GM21717 (cell line): ENCODE data around the gene LZTR1.
"Not testable (repeated sequence)": the region's sequence is repeated elsewhere in the genome, so short reads cannot be mapped to it uniquely, and the experiment has no call there.

Experiments
- ATAC-seq: cut with Tn5 transposase; IDR thresholded peaks from one replicate; pipeline ENCODE4 v1.9.1; 2021; ENCODE audit warnings: mild to moderate bottlenecking, moderate library complexity; ENCODE audit not compliant: unreplicated experiment

Gene LZTR1

GRCh38 chr22:20981787-20982562, at the start of gene LZTR1:
Gene LZTR1, plus strand, starts transcription at chr22:20982297. Its CDS starts 75 bp downstream, at chr22:20982372.
- peak; percentile 53 for ATAC-seq

- ATAC-seq: no peak
Measured at GRCh38 chr22:20933910-20934309, 48.2 kb upstream of the LZTR1 start.

DNA sequence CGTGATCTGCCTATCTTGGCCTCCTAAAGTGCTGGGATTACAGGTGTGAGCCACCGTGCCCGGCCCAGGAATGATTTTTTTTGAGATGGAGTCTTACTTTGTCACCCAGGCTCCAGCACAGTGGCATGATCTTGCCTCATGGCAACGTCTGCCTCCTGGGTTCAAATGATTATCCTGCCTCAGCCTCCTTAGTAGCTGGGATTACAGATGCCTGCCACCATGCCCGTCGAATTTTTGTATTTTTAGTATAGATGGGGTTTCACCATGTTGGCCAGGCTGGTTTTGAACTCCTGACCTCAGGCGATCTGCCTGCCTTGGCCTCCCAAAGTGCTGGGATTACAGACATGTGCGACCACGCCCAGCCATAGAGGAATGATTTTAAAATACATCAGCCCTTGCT, 47.0 kb upstream of the LZTR1 start:
- ATAC-seq: not testable (repeated sequence)

DNA sequence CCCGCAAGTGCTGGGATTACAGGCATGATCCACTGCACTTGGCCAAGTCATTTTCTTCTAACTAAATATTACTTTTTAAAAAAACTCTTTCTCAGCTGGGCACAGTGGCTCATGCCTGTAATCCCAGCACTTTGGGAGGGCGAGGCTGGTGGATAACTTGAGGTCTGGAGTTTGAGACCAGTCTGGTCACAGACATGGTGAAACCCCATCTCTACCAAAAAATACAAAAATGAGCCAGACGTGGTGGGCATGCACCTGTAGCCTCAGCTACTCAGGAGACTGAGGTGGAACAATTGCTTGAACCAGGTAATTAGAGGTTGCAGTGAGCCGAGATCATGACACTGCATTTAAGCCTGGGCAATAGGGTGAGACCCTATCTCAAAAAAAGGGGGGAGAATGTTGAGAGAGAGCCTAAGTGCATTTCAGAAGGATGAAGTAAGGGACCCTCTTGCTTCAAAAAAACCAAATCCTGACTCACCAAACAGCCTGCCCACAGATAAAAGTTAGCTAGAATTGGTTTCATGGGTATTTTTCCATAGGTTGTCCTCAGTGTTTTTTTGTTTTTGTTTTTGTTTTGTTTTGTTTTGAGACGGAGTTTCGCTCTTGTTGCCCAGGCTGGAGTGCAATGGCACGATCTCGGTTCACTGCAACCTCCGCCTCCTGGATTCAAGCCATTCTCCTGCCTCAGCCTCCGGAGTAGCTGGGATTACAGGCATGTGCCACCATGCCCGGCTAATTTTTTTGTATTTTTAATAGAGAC, 46.1 kb upstream of the LZTR1 start:
- not testable (repeated sequence) for ATAC-seq

DNA sequence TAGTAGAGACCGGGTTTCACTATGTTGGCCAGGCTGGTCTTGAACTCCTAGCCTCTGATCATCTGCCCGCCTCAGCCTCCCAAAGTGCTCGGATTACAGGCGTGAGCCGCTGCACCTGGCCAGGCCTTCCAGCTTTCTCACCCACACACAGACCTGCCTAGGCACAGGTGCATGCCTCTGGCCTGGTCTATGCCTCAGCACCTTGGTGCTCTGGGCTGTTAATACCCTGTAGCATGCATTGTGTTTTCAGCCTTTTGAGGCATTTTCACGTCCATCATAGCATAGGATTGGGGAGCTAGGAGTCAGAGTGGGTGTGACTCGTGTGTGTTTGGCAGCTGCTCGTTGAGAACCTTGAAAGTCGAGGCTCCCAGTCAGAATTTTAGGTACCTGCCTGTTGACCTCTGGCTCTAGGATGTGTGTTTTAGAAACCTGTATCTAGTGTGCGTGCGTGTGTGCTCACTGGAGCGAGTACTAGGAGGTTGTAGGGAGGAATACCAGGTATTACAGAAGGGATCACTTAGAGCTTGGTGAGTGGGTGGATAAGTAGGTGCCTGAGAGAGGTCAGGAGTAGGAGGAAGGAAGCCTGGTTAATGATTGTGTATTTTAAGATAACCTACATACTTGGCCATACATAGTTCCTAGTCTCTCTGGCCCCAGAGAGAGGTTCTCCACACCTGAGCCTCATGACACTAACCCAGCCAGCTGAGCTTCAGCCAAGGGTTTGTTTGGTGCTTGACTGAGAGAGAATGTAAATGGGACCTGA, 44.9 kb upstream of the LZTR1 start:
- no peak for ATAC-seq

GRCh38 chr22:20937794-20938671, 44.1 kb upstream of the LZTR1 start:
- ATAC-seq: no peak

DNA sequence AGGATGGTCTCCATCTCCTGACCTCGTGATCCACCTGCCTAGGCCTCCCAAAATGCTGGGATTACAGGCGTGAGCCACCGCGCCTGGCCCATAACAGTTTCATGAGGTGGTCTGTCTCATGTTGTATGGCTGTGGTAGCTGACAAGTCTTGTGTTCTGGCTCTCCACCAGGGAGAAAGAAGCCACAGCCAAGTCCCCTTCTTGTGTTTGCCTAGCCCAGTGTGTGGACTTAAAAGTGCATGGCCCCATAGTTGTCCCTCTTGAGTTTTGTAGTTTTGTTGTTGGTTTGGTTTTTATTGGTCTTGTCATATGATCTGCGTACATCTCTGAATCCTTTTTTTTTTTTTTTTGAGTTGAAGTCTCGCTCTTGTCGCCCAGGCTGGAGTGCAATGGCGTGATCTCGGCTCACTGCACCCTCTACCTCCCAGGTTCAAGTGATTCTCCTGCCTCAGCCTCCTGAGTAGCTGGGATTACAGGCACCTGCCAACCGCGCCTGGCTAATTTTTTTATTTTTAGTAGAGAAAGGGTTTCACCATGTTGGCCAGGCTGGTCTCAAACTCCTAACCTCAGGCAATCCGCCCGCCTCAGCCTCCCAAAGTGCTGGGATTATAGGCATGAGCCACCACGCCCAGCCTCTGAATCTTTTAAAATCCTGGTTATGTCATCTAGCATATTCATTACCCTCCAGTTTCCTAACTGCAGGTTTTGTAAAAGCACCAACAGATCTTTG, 42.5 kb upstream of the LZTR1 start:
- not testable (repeated sequence) for ATAC-seq

DNA sequence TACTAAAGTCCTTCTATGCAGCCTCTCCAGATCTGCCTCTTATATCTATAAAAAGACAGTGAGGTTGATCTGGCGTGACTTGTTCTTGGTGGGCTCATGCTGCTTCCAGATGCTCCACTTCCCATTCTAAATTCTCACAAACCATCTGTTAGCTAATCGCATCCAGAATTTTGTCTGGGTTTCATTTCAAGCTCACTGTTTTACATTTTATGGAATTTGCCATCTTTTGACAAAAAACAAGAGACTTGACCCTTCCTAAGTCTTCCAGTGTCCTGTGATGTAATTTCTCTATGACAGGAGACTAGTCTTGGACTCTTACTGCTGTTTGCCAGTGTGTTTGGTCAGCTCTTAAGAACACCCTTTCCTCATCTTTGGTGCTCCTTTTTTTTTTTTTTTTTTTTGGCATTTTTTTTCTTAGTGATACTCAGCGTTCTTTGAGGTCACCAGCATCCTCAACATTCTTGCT, 41.9 kb upstream of the LZTR1 start:
- ATAC-seq: no peak

DNA sequence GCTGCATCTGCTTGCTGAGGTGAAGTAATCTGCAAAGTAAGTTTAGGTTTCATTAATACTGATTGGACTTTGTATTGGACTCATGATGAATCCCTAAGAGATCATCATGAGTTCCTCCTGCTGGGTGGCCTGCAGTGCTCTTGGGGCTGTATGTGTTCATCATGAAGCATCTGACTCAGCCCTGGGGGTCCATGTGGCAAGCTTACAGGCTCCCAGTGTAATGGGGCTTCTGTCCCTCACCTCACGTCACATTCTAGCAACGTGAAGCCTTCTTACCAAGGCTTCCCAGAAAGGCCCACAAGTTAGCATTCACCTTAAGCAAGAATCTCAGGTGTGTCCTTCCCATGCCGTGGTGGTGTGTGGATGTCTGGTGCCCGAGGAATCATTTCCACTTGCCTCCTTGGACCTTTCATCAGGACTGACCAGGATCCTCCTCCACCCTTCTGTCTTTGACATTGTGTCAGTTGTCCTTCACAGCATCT, 41.2 kb upstream of the LZTR1 start:
- ATAC-seq: no peak

GRCh38 chr22:20942203-20942902, 39.7 kb upstream of the LZTR1 start:
- ATAC-seq: not testable (repeated sequence)

DNA sequence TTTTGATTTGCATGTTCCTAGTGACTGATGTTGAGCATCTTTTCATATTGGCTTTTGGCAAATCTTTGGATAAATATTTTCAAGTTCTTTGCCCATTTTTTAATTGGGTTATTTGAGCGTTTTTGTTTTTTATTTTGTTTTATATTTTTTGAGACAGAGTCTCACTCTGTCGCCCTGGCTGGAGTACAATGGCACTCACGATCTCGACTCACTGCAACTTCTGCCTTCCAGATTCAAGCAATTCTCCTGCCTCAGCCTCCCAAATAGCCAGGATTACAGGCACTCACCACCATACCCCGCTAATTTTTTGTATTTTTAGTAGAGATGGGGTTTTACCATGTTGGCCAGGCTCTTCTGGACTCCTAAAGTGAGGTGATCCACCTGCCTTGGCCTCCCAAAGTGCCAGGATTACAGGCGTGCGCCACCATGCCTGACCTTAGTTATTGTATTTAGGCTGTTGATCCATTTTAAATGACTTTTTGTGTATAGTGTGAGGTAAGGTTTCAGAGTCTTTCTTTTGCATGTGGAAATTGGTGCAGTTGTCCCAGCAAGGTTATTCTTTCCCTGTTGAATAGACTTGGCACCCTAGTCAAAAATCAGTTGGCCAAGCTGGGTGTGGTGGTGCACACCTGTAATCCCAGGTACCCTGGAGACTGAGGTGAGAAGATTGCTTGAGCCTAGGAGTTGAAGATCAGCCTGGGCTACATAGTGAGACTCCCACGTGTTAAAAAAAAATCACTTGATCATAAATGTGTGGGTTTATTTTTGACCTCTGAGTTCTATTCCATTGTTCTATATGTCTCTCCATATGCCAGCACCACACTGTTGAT, 38.8 kb upstream of the LZTR1 start:
- no peak for ATAC-seq

- no peak for ATAC-seq
Measured at GRCh38 chr22:20944042-20944441, 38.1 kb upstream of the LZTR1 start.

DNA sequence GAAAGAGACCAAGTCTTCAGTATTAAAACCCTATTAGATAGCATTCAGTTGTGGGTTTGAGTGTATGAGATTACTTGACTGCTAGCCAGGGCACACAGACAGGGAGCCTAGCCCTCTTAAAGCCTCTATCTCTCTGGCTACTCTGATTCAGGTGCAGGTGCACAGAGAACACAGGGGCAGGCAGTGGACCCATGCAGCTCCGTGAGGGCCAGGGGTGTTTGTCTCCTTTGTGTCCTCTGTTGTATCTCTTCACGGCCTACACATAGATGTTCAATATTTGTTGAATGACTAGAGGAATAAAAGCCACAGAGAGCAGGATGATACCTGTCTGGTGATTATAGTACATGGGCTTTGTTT, 36.5 kb upstream of the LZTR1 start:
- no peak for ATAC-seq

DNA sequence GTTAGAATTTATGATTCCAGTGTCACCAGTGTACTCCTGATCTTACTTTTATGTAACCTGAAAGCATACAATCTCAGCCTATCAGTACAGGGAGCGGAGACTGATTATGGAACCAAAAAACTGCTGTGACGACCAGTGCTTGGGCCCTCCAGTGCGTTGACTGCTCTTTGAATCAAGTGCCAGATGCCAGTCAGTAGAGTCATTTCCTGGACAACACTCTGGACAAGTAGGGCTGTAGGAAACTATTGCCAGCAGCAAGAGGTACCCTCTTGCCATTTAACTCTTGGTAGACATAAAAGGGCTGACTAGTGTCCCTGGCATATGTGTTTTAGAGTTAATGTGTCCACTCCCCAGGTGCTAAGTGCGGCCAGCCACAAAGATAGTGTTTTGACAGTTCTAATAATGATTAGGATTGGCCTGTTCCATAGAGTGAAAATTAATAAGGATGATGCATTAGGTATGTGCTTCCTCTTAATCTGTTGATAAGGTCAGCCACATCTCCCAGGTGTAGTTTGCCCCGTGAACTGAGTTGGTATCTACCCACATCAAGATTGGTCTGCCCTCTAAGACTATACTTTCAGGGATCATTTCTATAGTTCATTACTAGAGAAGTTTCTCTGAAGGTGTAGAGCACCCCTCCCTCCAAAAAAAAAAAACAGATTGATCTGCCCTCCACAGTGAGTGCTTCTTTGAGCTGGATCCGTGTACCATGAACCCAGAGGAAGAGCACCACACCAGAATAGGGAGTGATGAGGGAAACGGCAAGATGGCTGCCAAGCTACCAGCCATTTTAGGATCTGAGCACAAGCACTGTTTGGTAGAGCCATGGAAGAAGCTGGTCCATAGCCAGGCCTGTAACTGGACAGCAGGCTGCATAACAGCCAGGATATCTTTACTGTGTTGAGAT, 35.8 kb upstream of the LZTR1 start:
- ATAC-seq: no peak

DNA sequence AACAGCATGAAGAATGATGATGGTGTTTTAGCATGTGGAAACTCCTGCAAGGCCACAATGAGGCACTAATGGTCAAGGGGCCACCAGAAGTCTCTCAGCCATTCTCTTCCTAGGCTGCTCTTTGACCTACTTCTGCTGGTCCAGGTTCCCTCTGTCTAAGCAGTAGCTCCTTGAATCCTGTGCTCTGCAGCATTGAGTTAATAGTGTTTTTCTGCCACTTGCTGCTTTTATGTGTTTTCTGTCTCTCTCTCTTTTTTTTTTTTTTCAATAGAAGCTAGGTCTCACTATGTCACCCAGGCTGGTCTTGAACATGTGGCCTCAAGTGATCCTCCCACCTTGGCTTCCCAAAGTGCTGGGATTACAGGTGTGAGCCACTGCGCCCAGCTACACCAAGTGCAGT, 35.1 kb upstream of the LZTR1 start:
- no peak for ATAC-seq

DNA sequence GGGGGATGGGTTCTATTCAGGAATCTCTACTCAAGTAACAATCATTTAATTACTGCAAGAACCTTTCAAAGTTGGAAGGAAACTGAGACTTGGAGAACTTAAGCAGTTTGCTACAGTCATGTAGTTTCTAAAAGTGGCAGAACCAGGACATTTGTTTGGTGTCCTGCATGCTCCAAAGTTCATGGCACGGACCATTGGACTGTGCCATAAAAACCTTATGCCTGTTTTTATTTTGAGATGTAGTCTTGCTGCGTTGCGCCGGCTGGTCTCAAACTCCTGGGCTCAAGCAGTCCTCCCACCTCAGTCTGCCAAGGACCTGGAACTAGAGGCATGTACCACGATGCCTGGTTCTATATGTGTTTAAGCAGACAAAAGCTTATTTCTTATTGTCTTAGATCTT, 33.6 kb upstream of the LZTR1 start:
- ATAC-seq: no peak

GRCh38 chr22:20948989-20949388, 33.1 kb upstream of the LZTR1 start:
- ATAC-seq: no peak
